ENCODE data around the gene ALG8.
"Not testable (repeated sequence)": the region's sequence is repeated elsewhere in the genome, so short reads cannot be mapped to it uniquely, and the experiment has no call there.

Gene ALG8

DNA sequence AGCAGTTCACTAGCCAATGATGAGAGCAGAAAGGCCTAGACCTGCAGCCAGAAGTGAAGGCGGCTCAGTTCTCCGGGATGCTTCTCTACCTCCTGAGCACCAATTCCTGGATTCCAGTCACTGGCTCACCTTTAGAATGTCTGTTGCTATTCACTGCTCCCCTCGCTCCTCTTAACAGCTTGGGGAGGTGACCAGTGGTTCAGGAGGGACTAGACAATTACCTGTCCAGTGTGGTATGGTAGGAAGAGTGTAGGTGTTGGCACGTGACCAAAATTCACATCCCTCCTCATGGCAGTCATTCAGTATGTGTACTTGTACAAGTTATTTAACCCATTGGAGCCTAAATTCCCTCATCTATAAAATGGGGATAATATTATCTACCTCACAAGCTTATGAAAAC lies 71.7 kb downstream of the ALG8 start:
- no peak for FAIRE-seq

DNA sequence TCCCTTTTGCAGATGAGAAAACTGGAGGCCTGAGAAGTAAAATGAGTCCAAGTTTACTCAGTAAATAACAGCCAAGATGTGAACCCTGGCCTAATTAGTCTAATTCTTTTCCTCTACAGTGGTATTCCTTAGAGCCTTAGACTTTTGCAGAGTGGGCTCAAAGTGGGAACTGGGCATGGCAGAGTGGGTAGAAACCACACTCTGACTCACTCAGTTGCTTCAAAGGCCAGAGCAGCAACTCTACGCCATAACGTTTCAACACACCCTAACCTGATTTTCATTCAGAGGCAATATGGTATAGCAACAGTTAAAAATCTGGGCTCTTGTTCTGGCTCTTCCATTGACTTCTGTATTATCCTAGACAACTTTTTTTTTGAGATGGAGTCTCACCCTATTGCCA lies 73.0 kb downstream of the ALG8 start:
- no peak for FAIRE-seq

DNA sequence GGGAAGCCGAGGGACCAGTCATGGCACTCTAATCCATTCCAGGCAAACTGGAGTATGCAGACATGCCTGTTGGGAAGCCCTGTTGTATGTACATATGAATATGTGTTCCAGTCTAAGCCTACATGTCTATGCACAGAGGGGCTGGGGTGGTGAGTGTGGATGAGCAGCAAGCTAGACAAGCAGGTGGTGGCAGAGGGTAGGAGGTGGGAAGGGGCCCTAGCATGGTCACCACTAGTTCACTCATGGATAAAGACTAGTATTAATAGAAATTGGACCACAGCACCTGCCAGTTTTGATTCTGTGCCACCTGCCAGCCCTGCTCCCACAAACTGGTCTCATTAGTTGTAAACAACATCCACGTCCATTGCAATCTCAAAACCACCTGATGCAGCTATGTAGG lies 74.2 kb downstream of the ALG8 start:
- FAIRE-seq = no peak

DNA sequence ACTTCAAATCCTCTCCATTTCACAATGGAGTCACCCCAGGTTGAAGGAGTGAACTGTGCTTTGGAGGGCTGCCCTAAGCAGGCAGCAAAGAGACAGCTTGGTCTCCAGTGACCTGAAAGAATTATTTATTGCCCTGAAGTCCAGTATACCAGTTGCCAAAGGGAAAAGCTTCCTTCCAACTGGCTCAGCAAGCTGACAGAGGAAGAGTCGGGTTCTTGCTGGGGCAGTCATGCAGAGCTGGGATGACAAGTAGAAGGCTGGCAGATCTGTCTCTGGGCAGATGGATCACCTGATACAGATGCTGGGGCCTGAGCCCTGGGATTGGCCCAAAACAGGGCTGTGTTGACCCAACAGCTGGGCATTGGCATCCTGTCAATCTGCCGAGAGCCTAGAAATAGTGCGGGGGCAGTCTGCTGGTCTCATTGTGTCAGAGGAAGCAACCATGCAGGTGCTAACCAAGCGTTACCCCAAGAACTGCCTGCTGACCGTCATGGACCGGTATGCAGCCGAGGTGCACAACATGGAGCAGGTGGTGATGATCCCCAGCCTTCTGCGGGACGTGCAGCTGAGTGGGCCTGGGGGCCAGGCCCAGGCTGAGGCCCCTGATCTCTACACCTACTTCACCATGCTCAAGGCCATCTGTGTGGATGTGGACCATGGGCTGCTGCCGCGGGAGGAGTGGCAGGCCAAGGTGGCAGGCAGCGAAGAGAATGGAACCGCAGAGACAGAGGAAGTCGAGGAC lies 75.8 kb downstream of the ALG8 start, which contains the start of gene THRSP:
Gene THRSP, plus strand, starts transcription at position 422 of the 742 bp plus-strand sequence. Its CDS starts 21 bp downstream, at position 443.
- FAIRE-seq = no peak

DNA sequence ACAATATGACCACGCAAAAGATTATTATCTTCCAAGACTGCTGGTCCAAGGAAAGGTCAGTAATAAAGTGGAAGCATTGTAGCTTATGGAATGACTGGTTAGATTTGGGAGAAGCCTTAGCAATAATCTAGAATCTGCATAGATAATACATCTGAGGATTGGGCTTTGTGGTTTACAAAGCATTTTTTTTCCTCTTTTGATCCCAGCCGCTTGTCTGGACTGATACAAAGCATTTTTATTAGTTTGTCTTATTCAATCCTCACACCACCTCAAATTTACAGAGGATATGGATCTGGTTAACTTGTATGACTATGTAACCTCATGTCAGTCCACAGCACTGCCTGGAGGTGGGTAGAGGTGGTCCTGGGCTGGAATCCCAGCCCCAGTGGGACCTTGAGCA lies 76.8 kb downstream of the ALG8 start:
- FAIRE-seq = no peak

DNA sequence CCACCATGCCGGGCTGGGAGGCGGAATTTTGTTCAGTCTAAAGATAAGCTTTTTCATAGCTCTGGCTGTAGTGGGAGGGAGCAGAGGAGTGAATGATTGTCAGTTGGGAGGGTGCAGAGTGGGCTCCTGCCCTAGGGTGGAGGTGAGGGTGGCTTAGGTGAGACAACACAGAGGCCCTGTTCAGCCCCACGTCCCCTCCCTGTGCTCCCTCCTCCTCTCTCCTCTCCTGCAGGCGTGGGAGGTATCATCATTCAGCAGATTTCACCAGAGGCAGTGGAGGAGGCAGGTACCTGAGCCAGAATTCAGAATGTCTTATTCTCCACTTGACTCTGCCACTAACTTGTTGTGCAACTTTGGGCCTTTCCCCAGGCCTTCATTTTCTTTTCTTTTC lies 77.5 kb downstream of the ALG8 start:
- FAIRE-seq = no peak

DNA sequence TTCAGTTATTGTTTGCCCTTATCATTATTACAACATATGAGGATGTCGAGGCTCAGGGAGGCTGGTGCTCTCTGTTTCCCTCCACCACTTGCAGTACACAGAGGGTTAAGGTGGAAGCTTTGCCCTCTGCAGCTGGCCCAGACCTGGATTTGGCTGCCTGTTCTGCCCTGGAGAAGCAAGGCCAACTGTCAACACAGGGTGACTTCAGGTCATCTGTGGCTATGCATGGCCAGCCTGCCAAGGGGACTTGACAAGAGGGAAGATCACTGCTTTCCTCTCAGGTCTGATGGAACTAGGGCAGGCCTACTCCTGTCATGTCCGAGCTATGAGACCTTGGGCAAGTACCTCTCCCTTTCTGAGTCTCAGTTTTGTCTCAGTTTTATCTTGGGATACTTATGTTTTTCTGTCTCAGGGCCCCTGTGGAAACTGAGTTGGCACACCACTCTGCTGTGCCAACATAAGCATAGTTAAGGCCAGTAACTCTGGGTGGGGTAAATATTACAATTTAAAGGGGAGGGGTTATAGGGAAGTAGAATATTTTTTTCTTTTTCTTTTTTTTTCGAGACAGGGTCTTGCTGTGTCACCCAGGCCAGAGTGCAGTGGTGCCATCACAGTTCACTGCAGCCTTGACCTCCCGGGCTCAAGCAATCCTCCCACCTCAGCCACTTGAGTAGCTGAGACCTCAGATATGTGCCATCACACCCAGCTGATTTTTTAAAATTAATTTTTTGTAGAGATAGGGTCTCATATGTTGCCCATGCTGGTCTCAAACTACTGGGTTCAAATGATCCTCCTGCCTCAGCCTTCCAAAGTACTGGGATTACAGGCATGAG lies 78.1 kb downstream of the ALG8 start:
- FAIRE-seq = no peak

DNA sequence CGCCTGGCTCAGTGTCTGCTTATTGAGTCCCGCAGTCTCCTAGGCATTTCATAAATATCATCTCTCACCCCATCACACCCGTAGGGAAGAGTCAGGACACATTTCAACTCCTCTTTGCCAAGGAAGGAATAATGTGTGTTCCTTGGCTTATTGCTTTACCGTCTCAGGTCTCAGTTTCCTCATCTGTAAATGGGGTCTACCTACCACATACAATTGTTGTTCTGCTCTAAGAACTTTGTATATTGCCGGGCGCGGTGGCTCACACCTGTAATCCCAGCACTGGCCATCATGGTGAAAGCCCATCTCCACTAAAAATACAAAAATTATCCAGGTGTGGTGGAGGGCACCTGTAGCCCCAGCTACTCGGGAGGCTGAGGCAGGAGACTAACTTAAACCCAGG lies 78.9 kb downstream of the ALG8 start:
- FAIRE-seq = no peak

DNA sequence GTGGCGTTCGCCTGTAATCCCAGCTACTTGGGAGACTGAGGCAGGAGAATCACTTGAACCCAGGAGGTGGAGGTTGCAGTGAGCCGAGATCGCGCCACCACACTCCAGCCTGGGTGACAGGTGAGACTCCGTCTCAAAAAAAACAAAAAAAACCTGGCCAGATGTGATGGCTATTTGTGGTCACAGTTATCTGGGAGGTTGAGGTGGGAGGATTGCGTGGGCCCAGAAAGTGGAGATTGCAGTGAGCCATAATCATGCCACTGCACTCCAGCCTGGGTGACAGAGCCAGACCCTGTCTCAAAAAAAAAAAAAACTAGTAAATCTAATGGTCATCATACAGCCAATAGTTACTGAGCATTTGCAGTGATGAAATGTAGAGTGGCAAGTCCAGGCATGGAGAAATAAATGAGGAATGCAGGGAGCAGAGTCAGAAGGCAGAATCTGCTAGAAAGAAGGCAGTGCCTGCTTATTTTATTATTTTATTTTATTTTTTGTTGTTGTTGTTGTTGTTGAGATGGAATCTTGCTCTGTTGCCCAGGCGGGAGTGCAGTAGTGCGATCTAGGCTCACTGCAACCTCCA lies 79.6 kb downstream of the ALG8 start:
- FAIRE-seq = not testable (repeated sequence)

DNA sequence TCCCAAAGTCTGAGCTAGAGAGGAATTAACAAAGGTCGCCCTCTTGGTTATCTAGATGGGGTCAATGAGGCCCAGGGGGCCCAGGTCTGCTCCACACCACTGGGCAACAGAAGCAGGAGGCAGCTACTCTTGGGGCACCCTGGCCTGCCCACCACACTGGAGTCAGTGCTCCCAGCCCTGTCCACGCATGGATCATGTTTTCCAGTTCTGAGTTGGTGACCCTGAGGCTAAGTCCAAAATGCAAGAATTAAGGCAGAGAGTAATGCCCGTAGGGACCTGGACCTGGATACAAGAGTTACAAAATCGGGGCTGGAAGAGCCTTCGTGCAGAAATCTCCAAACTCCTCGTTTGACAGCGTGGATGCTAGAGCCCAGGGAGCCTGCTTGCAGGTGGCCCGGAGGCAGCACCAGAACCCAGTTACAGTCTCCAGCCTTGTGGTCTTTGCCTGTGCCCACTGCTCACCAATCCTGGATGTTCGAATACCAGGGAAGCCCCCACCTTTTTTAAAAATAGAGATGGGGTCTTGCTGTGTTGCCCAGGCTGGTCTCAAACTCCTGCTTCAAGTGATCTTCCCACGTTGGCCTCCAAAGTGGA lies 81.9 kb downstream of the ALG8 start:
- FAIRE-seq = no peak

DNA sequence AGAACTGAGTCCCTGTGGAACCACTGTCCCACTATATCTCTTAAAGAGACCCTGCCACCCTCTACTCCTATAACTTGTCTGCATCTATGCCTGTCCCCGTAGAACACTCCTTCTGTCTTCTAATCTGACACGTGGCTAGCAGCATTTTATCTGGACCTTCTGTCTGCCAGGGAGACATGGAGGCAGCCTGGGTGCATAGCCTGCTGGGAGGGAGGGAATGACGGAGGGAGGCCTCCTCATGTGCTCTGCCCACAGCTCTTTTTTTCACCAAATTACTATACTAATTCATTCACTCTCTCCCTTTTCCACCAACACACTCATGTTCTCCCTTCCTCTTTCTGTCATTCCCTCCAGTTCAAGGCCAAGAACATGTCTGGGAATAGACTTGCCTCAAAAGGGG lies 83.3 kb downstream of the ALG8 start:
- FAIRE-seq = no peak

DNA sequence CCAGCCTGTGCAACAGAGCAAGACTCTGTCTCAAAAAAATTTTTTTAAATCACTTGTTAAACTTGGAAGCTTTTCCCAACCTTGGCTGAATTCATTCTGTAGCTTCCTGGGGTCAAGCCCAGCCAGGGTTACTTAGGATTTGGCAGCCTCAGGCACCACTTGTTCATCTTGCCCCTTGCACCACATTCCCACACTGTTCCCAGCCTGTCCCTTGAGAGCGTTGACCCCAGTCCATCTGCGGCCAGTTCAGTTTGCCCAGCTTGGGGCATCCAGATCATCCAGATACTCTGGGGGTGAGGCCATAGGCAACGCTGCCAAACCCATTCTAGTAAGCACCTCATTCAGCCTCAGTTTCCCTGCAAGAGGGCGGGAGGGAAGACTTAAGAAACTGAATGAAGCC lies 84.5 kb downstream of the ALG8 start:
- no peak for FAIRE-seq

DNA sequence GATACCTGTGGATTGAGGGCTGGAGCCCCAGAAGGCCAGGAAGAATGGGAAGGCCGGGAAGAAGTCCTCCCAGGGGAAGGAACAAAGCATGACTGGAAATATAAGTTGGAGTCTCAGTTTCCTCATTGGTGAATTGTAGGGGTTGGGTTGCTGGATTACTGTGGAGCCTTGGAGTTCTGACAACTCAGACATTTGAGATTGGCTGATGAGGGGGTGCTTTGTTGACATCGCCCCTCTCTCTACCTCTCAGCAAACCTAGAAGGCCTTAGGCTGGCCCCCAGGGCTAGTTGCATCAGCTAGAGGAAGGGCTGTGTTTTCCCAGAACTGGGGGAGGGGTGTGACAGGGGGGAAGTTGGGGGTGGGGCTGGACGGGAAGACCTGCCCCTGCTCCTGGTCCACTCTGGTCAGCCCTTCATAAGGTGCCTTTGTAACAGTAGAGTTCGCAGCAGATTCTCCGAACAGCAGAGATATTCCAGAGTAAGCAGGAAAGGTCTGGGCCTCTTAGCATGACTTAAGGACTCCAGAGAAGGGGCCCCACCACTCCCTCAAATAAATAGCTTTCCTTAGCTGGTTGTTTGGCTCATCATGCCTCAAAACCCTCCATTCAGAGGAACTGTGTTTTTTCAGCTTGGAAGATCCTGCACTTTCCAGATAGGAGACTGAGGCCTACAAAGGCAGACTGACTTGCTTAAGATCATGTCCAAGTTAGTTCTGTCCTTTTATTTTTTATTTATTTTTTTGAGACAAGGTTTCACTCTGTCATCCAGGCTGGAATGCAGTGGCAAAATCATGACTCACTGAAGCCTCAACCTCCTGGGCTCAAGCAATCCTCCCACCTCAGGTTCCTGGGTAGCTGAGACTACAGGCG lies 88.2 kb downstream of the ALG8 start:
- FAIRE-seq = no peak

Data from endometrium (tissue), 2 donors.